Measurements from ENCODE around the gene ADAMTS12.

Gene ADAMTS12

GRCh38 chr5:33901156-33901555 is 9.4 kb upstream of the ADAMTS12 start:
- H3K4me3 ChIP-seq (ENCODE audit: low read length): no peak overlapping the region
- no peak overlapping the region for H3K9ac ChIP-seq (ENCODE audit: low read depth, low read length)
- no peaks in the 10 kb centered on the region for H3K9me3 ChIP-seq (replicated peaks; ENCODE audit: low read length)
- H3K27me3 ChIP-seq (ENCODE audit: control insufficient read depth, insufficient read depth, low read length): peaks cover 2% of the 10 kb centered on the region
- H3K36me3 ChIP-seq (ENCODE audit: insufficient read depth, low read length): no peaks in the 10 kb centered on the region
- H3K4me2 ChIP-seq (ENCODE audit: low read length): no peak overlapping the region
- H3K4me1 ChIP-seq (ENCODE audit: control insufficient read depth, insufficient read depth, low read length): no peaks in the 10 kb centered on the region

DNA sequence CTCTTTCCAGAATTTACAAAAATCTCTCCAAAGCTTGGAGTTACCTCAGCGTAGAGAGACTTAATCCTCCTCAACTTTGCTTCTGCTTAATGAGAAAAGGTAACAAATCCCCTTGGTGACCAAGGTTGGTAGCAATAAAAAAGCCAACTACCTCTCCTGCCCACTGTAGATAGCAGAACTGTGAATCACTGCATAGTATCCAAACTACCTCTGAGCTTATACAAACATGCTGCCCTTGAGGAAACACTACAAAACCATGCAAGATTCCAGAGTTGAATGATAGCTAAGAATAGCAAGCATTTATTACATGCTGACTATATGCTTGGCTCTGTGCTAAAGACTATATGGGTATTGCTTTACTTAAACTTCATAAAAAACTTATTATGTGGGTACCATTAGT is 2.8 kb upstream of the ADAMTS12 start:
- Histone ChIP-seq H3K9ac (ENCODE audit: low read depth, low read length) (no peak overlapping the region), H3K4me2 (ENCODE audit: low read length) (peak overlapping the region; percentile 28), H3K27me3 (ENCODE audit: control insufficient read depth, insufficient read depth, low read length) (peaks cover under 1% of the 10 kb centered on the region), H3K4me3 (ENCODE audit: low read length) (no peak overlapping the region), H3K9me3 (replicated peaks; ENCODE audit: low read length) (no peaks in the 10 kb centered on the region), H3K4me1 (ENCODE audit: control insufficient read depth, insufficient read depth, low read length) (peaks cover 41% of the 10 kb centered on the region), H3K36me3 (ENCODE audit: insufficient read depth, low read length) (no peaks in the 10 kb centered on the region)

DNA sequence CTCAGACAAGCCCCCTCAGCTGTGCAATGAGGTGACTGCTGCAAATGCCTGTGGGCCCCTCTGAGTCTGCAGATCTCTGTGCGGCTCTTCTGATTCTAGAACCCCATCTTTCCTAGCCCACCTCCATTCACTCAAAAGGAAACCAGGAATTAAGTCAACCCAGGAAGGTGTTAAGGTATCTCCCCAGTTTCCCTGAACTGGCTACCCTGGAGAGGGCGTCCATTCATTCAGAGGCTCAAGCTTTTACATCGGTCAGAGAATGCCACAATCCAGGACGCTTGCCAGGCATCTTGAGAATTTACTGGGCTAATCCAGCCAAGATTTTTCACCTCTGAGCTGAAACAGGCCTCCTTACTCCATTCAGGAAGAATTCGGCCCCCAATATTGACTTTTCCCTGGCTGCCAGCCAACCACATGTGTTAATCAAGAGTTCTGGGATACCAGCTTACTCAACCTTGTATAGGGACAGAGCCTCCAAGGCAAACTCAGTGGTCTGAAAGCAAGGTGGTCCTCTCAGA is 889 bp upstream of the ADAMTS12 start:
- H3K36me3 ChIP-seq (ENCODE audit: insufficient read depth, low read length): no peaks in the 10 kb centered on the region
- no peaks in the 10 kb centered on the region for H3K9me3 ChIP-seq (replicated peaks; ENCODE audit: low read length)
- H3K4me2 ChIP-seq (ENCODE audit: low read length): peak overlapping the region; percentile 91
- H3K4me1 ChIP-seq (ENCODE audit: control insufficient read depth, insufficient read depth, low read length): peaks cover 41% of the 10 kb centered on the region
- H3K4me3 ChIP-seq (ENCODE audit: low read length): peak overlapping the region; percentile 68
- H3K9ac ChIP-seq (ENCODE audit: low read depth, low read length): peak overlapping the region; percentile 81
- H3K27me3 ChIP-seq (ENCODE audit: control insufficient read depth, insufficient read depth, low read length): no peaks in the 10 kb centered on the region

- Histone ChIP-seq H3K4me1 (ENCODE audit: control insufficient read depth, insufficient read depth, low read length) (peaks cover 41% of the 10 kb centered on the region), H3K27me3 (ENCODE audit: control insufficient read depth, insufficient read depth, low read length) (no peaks in the 10 kb centered on the region), H3K9me3 (replicated peaks; ENCODE audit: low read length) (no peaks in the 10 kb centered on the region), H3K36me3 (ENCODE audit: insufficient read depth, low read length) (no peaks in the 10 kb centered on the region), H3K9ac (ENCODE audit: low read depth, low read length) (peak overlapping the region; percentile 81), H3K4me3 (ENCODE audit: low read length) (peak overlapping the region; percentile 68), H3K4me2 (ENCODE audit: low read length) (peak overlapping the region; percentile 91)
These were observed 373 bp downstream of the ADAMTS12 start for GRCh38 chr5:33891446-33891787.

- peaks cover 41% of the 10 kb centered on the region for H3K4me1 ChIP-seq (ENCODE audit: control insufficient read depth, insufficient read depth, low read length)
- peak overlapping the region; percentile 68 for H3K4me3 ChIP-seq (ENCODE audit: low read length)
- H3K9me3 ChIP-seq (replicated peaks; ENCODE audit: low read length): no peaks in the 10 kb centered on the region
- H3K4me2 ChIP-seq (ENCODE audit: low read length): peak overlapping the region; percentile 91
- no peaks in the 10 kb centered on the region for H3K27me3 ChIP-seq (ENCODE audit: control insufficient read depth, insufficient read depth, low read length)
- H3K9ac ChIP-seq (ENCODE audit: low read depth, low read length): peak overlapping the region; percentile 81
- no peaks in the 10 kb centered on the region for H3K36me3 ChIP-seq (ENCODE audit: insufficient read depth, low read length)
These were observed 1.4 kb downstream of the ADAMTS12 start for GRCh38 chr5:33890131-33891032.

- H3K4me3 ChIP-seq (ENCODE audit: low read length): no peak overlapping the region
- no peaks in the 10 kb centered on the region for H3K9me3 ChIP-seq (replicated peaks; ENCODE audit: low read length)
- no peaks in the 10 kb centered on the region for H3K27me3 ChIP-seq (ENCODE audit: control insufficient read depth, insufficient read depth, low read length)
- H3K4me2 ChIP-seq (ENCODE audit: low read length): no peak overlapping the region
- H3K4me1 ChIP-seq (ENCODE audit: control insufficient read depth, insufficient read depth, low read length): peaks cover 26% of the 10 kb centered on the region
- no peaks in the 10 kb centered on the region for H3K36me3 ChIP-seq (ENCODE audit: insufficient read depth, low read length)
- H3K9ac ChIP-seq (ENCODE audit: low read depth, low read length): no peak overlapping the region
These were observed 3.2 kb downstream of the ADAMTS12 start for GRCh38 chr5:33888587-33888986.

GRCh38 chr5:33887268-33887667 is 4.5 kb downstream of the ADAMTS12 start:
- H3K4me1 ChIP-seq (ENCODE audit: control insufficient read depth, insufficient read depth, low read length): peaks cover 19% of the 10 kb centered on the region
- H3K27me3 ChIP-seq (ENCODE audit: control insufficient read depth, insufficient read depth, low read length): no peaks in the 10 kb centered on the region
- H3K9ac ChIP-seq (ENCODE audit: low read depth, low read length): no peak overlapping the region
- no peak overlapping the region for H3K4me3 ChIP-seq (ENCODE audit: low read length)
- H3K9me3 ChIP-seq (replicated peaks; ENCODE audit: low read length): no peaks in the 10 kb centered on the region
- no peaks in the 10 kb centered on the region for H3K36me3 ChIP-seq (ENCODE audit: insufficient read depth, low read length)
- H3K4me2 ChIP-seq (ENCODE audit: low read length): no peak overlapping the region

- Histone ChIP-seq H3K36me3 (ENCODE audit: insufficient read depth, low read length) (no peaks in the 10 kb centered on the region), H3K9me3 (replicated peaks; ENCODE audit: low read length) (no peaks in the 10 kb centered on the region), H3K4me1 (ENCODE audit: control insufficient read depth, insufficient read depth, low read length) (peaks cover 11% of the 10 kb centered on the region), H3K4me2 (ENCODE audit: low read length) (no peak overlapping the region), H3K4me3 (ENCODE audit: low read length) (no peak overlapping the region), H3K27me3 (ENCODE audit: control insufficient read depth, insufficient read depth, low read length) (no peaks in the 10 kb centered on the region), H3K9ac (ENCODE audit: low read depth, low read length) (no peak overlapping the region)
These were observed 5.5 kb downstream of the ADAMTS12 start for GRCh38 chr5:33886283-33886682.

DNA sequence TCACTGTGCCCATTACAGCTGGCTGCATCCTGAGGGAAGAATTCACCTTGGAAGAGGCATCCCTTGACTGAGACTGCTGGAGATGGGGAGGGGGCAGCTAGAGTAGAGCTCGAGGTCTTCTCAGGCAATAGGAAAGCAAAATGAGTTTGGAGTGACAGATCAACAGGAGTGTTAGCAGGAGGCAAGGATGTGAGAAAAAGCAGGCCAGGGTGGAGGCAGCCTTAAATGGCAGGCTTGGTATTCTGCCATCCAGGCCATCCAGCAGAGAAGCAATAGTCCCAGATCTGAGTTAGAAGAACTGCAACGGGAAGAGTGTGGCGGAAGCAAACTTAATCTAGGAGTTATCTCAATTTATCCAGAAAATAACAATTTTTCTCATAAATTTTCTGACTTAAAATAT is 6.1 kb downstream of the ADAMTS12 start:
- no peaks in the 10 kb centered on the region for H3K9me3 ChIP-seq (replicated peaks; ENCODE audit: low read length)
- H3K4me3 ChIP-seq (ENCODE audit: low read length): no peak overlapping the region
- H3K9ac ChIP-seq (ENCODE audit: low read depth, low read length): no peak overlapping the region

GRCh38 chr5:33883482-33883881 is 8.3 kb downstream of the ADAMTS12 start:
- no peak overlapping the region for H3K4me2 ChIP-seq (ENCODE audit: low read length)
- no peaks in the 10 kb centered on the region for H3K4me1 ChIP-seq (ENCODE audit: control insufficient read depth, insufficient read depth, low read length)
- H3K36me3 ChIP-seq (ENCODE audit: insufficient read depth, low read length): no peaks in the 10 kb centered on the region
- no peaks in the 10 kb centered on the region for H3K27me3 ChIP-seq (ENCODE audit: control insufficient read depth, insufficient read depth, low read length)
- no peak overlapping the region for H3K4me3 ChIP-seq (ENCODE audit: low read length)
- H3K9me3 ChIP-seq (replicated peaks; ENCODE audit: low read length): no peaks in the 10 kb centered on the region
- H3K9ac ChIP-seq (ENCODE audit: low read depth, low read length): no peak overlapping the region

More for the DNA sequence above, 6.1 kb downstream of the ADAMTS12 start:
- H3K4me1 ChIP-seq (ENCODE audit: control insufficient read depth, insufficient read depth, low read length): peaks cover 5% of the 10 kb centered on the region
- no peaks in the 10 kb centered on the region for H3K36me3 ChIP-seq (ENCODE audit: insufficient read depth, low read length)
- H3K4me2 ChIP-seq (ENCODE audit: low read length): no peak overlapping the region
- no peaks in the 10 kb centered on the region for H3K27me3 ChIP-seq (ENCODE audit: control insufficient read depth, insufficient read depth, low read length)

GRCh38 chr5:33880319-33880718 is 11.5 kb downstream of the ADAMTS12 start:
- no peak overlapping the region for H3K4me2 ChIP-seq (ENCODE audit: low read length)
- H3K36me3 ChIP-seq (ENCODE audit: insufficient read depth, low read length): no peaks in the 10 kb centered on the region
- H3K4me3 ChIP-seq (ENCODE audit: low read length): no peak overlapping the region
- H3K27me3 ChIP-seq (ENCODE audit: control insufficient read depth, insufficient read depth, low read length): no peaks in the 10 kb centered on the region
- H3K9ac ChIP-seq (ENCODE audit: low read depth, low read length): no peak overlapping the region
- no peaks in the 10 kb centered on the region for H3K9me3 ChIP-seq (replicated peaks; ENCODE audit: low read length)
- peaks cover 4% of the 10 kb centered on the region for H3K4me1 ChIP-seq (ENCODE audit: control insufficient read depth, insufficient read depth, low read length)

DNA sequence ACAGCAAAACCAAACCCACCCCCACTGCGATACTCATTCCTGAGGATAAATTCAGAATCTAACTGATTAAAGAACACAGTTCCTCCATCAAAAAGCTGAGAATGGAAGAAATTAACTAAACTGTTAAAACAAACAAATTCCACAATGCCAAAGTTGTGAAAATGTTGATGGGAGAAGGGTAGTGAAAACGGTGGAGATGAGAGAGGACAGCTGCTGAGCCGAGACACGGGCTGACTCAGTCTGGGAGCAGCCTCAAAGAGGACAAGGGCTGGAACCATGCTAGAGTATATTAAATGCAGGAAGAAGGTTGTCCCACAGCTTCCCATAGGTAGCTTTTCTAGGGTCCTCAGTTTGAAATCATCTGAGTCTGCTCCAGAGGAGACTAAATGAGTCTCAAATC is 14.3 kb downstream of the ADAMTS12 start:
- Histone ChIP-seq H3K4me3 (ENCODE audit: low read length) (no peak overlapping the region), H3K9me3 (replicated peaks; ENCODE audit: low read length) (no peaks in the 10 kb centered on the region), H3K27me3 (ENCODE audit: control insufficient read depth, insufficient read depth, low read length) (no peaks in the 10 kb centered on the region), H3K9ac (ENCODE audit: low read depth, low read length) (peak overlapping the region; percentile 35), H3K4me1 (ENCODE audit: control insufficient read depth, insufficient read depth, low read length) (peaks cover 4% of the 10 kb centered on the region), H3K36me3 (ENCODE audit: insufficient read depth, low read length) (no peaks in the 10 kb centered on the region), H3K4me2 (ENCODE audit: low read length) (peak overlapping the region; percentile 48)

All from skeletal muscle satellite cell (primary cell).